RWPE2 (cell line): ENCODE results near the gene PDE6A.

Source experiments
- ATAC-seq: fragments of 200-7000 bp; cut with Tn5 transposase; 3 replicates; pipeline ENCODE4 v1.9.1; 2021; ENCODE audit warnings: low read depth
- DNase-seq: peaks from one replicate; pipeline ENCODE4 v3.0.0-alpha.2; 2020; ENCODE audit warnings: low spot score
- H3K27ac ChIP-seq: fragments of 450-650 bp; 2 replicates; pipeline ENCODE4 v1.5.1; 2017; ENCODE audit warnings: mild to moderate bottlenecking; ENCODE audit not compliant: poor library complexity, severe bottlenecking
- H3K27me3 ChIP-seq: fragments of 250-450 bp; sonication (Bioruptor Pico); 2 replicates; pipeline ENCODE4 v1.5.1; 2021; ENCODE audit warnings: mild to moderate bottlenecking, moderate library complexity; ENCODE audit not compliant: insufficient read depth, poor library complexity, severe bottlenecking
- H3K36me3 ChIP-seq: fragments of 250-450 bp; sonication (Bioruptor Pico); 2 replicates; pipeline ENCODE4 v1.5.1; 2020; ENCODE audit warnings: low read depth, mild to moderate bottlenecking, moderate library complexity
- H3K4me1 ChIP-seq: fragments of 250-450 bp; sonication (Bioruptor Pico); 2 replicates; pipeline ENCODE4 v1.5.1; 2021; ENCODE audit warnings: mild to moderate bottlenecking, moderate library complexity; ENCODE audit not compliant: insufficient read depth, poor library complexity, severe bottlenecking
- H3K4me3 ChIP-seq: fragments of 250-450 bp; sonication (Bioruptor Pico); 2 replicates; pipeline ENCODE4 v1.5.1; 2021; ENCODE audit warnings: mild to moderate bottlenecking, moderate library complexity; ENCODE audit not compliant: severe bottlenecking
- H3K9me3 ChIP-seq: fragments of 250-450 bp; sonication (Bioruptor Pico); 2 replicates; pipeline ENCODE4 v1.5.1; 2021; ENCODE audit warnings: mild to moderate bottlenecking, moderate library complexity; ENCODE audit not compliant: severe bottlenecking
- CTCF ChIP-seq: fragments of 450-650 bp; IDR thresholded peaks from one replicate; pipeline ENCODE4 v1.5.1; 2017; ENCODE audit warnings: mild to moderate bottlenecking, moderate library complexity; ENCODE audit not compliant: poor library complexity, severe bottlenecking

Gene PDE6A

GRCh38 chr5:149900390-149900789 lies 44.2 kb downstream of the PDE6A start:
- ATAC-seq (no peak), DNase-seq (no peak)
- Histone ChIP-seq H3K4me1 (peaks cover 20% of the 10 kb centered on the region), H3K27me3 (no peaks in the 10 kb centered on the region), H3K36me3 (no peaks in the 10 kb centered on the region), H3K4me3 (no peak overlapping the region), H3K9me3 (no peaks in the 10 kb centered on the region), H3K27ac (no peak overlapping the region)
- no peak for TF ChIP-seq CTCF

GRCh38 chr5:149898811-149899210 lies 45.8 kb downstream of the PDE6A start:
- no peaks in the 10 kb centered on the region for H3K9me3 ChIP-seq
- no peak overlapping the region for H3K27ac ChIP-seq
- no peak overlapping the region for H3K4me3 ChIP-seq
- DNase-seq = no peak
- TF ChIP-seq CTCF = no peak
- H3K4me1 ChIP-seq = peaks cover 24% of the 10 kb centered on the region
- ATAC-seq = no peak
- H3K27me3 ChIP-seq = no peaks in the 10 kb centered on the region
- H3K36me3 ChIP-seq = no peaks in the 10 kb centered on the region

- no peak for TF ChIP-seq CTCF
- peak overlapping the region; percentile 87 for H3K27ac ChIP-seq
- H3K9me3 ChIP-seq = no peaks in the 10 kb centered on the region
- H3K27me3 ChIP-seq = no peaks in the 10 kb centered on the region
- H3K36me3 ChIP-seq = no peaks in the 10 kb centered on the region
- peaks cover 28% of the 10 kb centered on the region for H3K4me1 ChIP-seq
- peak; percentile 85 for ATAC-seq
- DNase-seq = no peak
- H3K4me3 ChIP-seq = no peak overlapping the region
These were observed 48.9 kb downstream of the PDE6A start for GRCh38 chr5:149895416-149896345.

GRCh38 chr5:149894237-149894636 lies 50.4 kb downstream of the PDE6A start:
- H3K4me3 ChIP-seq = no peak overlapping the region
- peak overlapping the region; percentile 18 for H3K27ac ChIP-seq
- DNase-seq (no peak), ATAC-seq (no peak)
- H3K4me1 ChIP-seq = peaks cover 28% of the 10 kb centered on the region
- H3K9me3 ChIP-seq = no peaks in the 10 kb centered on the region
- H3K27me3 ChIP-seq = no peaks in the 10 kb centered on the region
- H3K36me3 ChIP-seq = no peaks in the 10 kb centered on the region
- no peak for TF ChIP-seq CTCF

DNA sequence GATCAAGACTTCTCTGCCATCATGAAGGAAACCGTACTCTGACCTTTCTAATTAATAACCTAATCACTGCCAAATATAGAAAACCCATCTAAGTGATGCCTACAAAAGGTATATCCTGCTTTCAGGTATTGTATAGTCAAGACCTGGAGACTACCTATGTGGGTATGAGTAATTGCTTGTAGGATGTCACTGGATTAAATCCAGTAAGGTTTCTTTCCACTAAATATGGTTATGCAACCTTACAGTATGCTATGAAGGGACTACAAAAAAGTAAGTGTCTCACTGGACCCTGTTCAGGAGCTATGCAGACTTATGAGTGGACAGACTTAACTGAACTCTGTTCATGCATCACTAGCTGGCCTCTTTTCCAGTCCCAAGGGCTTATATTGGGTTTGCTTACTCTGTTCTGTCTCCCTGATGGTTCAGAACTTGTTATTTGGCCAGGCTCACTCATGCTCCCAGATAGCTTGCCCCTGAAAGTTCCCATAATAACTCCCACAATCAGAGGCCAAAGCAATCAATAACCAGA lies 51.1 kb downstream of the PDE6A start:
- ATAC-seq (peak; percentile 59), DNase-seq (no peak)
- Histone ChIP-seq H3K4me1 (peaks cover 27% of the 10 kb centered on the region), H3K36me3 (no peaks in the 10 kb centered on the region), H3K27me3 (no peaks in the 10 kb centered on the region), H3K9me3 (no peaks in the 10 kb centered on the region), H3K4me3 (no peak overlapping the region), H3K27ac (peak overlapping the region; percentile 18)
- no peak for TF ChIP-seq CTCF
